ENCODE results near the gene RUFY1. TPM values are rescaled to one million over a fixed set of nuclear protein-coding genes. Genes with fewer than 3 reads are reported as not detected.

RUFY1 gene
- polyA plus RNA-seq, 1 donor from 2014 or later = 53.7 TPM

GRCh38 chr5:179559284-179560252, 9.2 kb downstream of the RUFY1 start:
- H3K36me3 Mint-ChIP-seq = peaks cover 2% of the 10 kb centered on the region
- no peaks in the 10 kb centered on the region for H3K9me3 Mint-ChIP-seq
- peak overlapping the region; percentile 83 to 93 (median 87) for H3K4me3 Mint-ChIP-seq
- peaks cover 6 to 20% (median 17%) of the 10 kb centered on the region in 3 donors for H3K4me1 Mint-ChIP-seq
- no peaks in the 10 kb centered on the region for H3K27me3 Mint-ChIP-seq
- peak overlapping the region in 2 of 3 donors; percentile 77 to 92 for H3K27ac Mint-ChIP-seq

GRCh38 chr5:179564526-179564925, 14.2 kb downstream of the RUFY1 start:
- Mint-ChIP-seq H3K27ac (no peak overlapping the region), H3K4me1 (peaks cover 2 to 5% (median 3%) of the 10 kb centered on the region in 3 donors), H3K4me3 (no peak overlapping the region), H3K27me3 (no peaks in the 10 kb centered on the region), H3K9me3 (no peaks in the 10 kb centered on the region), H3K36me3 (peaks cover 5% of the 10 kb centered on the region)

- no peaks in the 10 kb centered on the region for H3K27me3 Mint-ChIP-seq
- H3K27ac Mint-ChIP-seq = peak overlapping the region in 2 of 3 donors; percentile 53 to 83
- H3K4me1 Mint-ChIP-seq = peaks cover 0 to 3% (median 0%) of the 10 kb centered on the region in 3 donors
- no peak overlapping the region for H3K4me3 Mint-ChIP-seq
- H3K36me3 Mint-ChIP-seq = peaks cover 3% of the 10 kb centered on the region
- no peaks in the 10 kb centered on the region for H3K9me3 Mint-ChIP-seq
Observed at GRCh38 chr5:179568721-179569120, 18.4 kb downstream of the RUFY1 start.

- Mint-ChIP-seq H3K4me3 (no peak overlapping the region), H3K4me1 (peaks cover 0 to 3% (median 1%) of the 10 kb centered on the region in 3 donors), H3K27me3 (no peaks in the 10 kb centered on the region), H3K36me3 (peaks cover 13% of the 10 kb centered on the region), H3K27ac (peak overlapping the region in 1 of 3 donors; percentile 80), H3K9me3 (no peaks in the 10 kb centered on the region)
Observed at GRCh38 chr5:179572386-179572785, 22.0 kb downstream of the RUFY1 start.

- Mint-ChIP-seq H3K4me1 (peaks cover 0 to 1% (median 0%) of the 10 kb centered on the region in 3 donors), H3K27me3 (no peaks in the 10 kb centered on the region), H3K27ac (peak overlapping the region in 1 of 3 donors; percentile 76), H3K36me3 (peaks cover 9% of the 10 kb centered on the region), H3K4me3 (no peak overlapping the region), H3K9me3 (no peaks in the 10 kb centered on the region)
Observed at GRCh38 chr5:179577286-179577960, 27.1 kb downstream of the RUFY1 start.

- H3K4me3 Mint-ChIP-seq = no peak overlapping the region
- H3K36me3 Mint-ChIP-seq = no peaks in the 10 kb centered on the region
- no peaks in the 10 kb centered on the region for H3K9me3 Mint-ChIP-seq
- H3K4me1 Mint-ChIP-seq = no peaks in the 10 kb centered on the region
- no peaks in the 10 kb centered on the region for H3K27me3 Mint-ChIP-seq
- H3K27ac Mint-ChIP-seq = no peak overlapping the region
Observed at GRCh38 chr5:179585941-179586401, 35.6 kb downstream of the RUFY1 start.

- H3K27ac Mint-ChIP-seq = peak overlapping the region in 1 of 3 donors; percentile 39
- no peaks in the 10 kb centered on the region for H3K9me3 Mint-ChIP-seq
- H3K27me3 Mint-ChIP-seq = no peaks in the 10 kb centered on the region
- no peak overlapping the region for H3K4me3 Mint-ChIP-seq
- peaks cover 3% of the 10 kb centered on the region for H3K36me3 Mint-ChIP-seq
- H3K4me1 Mint-ChIP-seq = no peaks in the 10 kb centered on the region
Observed at GRCh38 chr5:179588166-179588565, 37.8 kb downstream of the RUFY1 start.

- Mint-ChIP-seq H3K27ac (no peak overlapping the region), H3K4me1 (peaks cover 0 to 2% (median 0%) of the 10 kb centered on the region in 3 donors), H3K27me3 (no peaks in the 10 kb centered on the region), H3K9me3 (no peaks in the 10 kb centered on the region), H3K36me3 (peaks cover 11% of the 10 kb centered on the region), H3K4me3 (no peak overlapping the region)
Observed at GRCh38 chr5:179595916-179596315, 45.6 kb downstream of the RUFY1 start.

GRCh38 chr5:179596421-179596820, 46.1 kb downstream of the RUFY1 start:
- no peaks in the 10 kb centered on the region for H3K9me3 Mint-ChIP-seq
- H3K4me3 Mint-ChIP-seq = no peak overlapping the region
- H3K27me3 Mint-ChIP-seq = no peaks in the 10 kb centered on the region
- H3K36me3 Mint-ChIP-seq = peaks cover 9% of the 10 kb centered on the region
- no peak overlapping the region for H3K27ac Mint-ChIP-seq
- H3K4me1 Mint-ChIP-seq = peaks cover 0 to 2% (median 0%) of the 10 kb centered on the region in 3 donors

GRCh38 chr5:179599100-179599499, 48.7 kb downstream of the RUFY1 start:
- Mint-ChIP-seq H3K4me3 (no peak overlapping the region), H3K9me3 (no peaks in the 10 kb centered on the region), H3K36me3 (peaks cover 4% of the 10 kb centered on the region), H3K4me1 (peaks cover 0 to 2% (median 0%) of the 10 kb centered on the region in 3 donors), H3K27ac (no peak overlapping the region), H3K27me3 (no peaks in the 10 kb centered on the region)

- no peaks in the 10 kb centered on the region for H3K9me3 Mint-ChIP-seq
- H3K36me3 Mint-ChIP-seq = peaks cover 4% of the 10 kb centered on the region
- no peak overlapping the region for H3K27ac Mint-ChIP-seq
- H3K4me1 Mint-ChIP-seq = peaks cover 0 to 2% (median 0%) of the 10 kb centered on the region in 3 donors
- H3K27me3 Mint-ChIP-seq = no peaks in the 10 kb centered on the region
- no peak overlapping the region for H3K4me3 Mint-ChIP-seq
Observed at GRCh38 chr5:179599566-179599965, 49.2 kb downstream of the RUFY1 start.

GRCh38 chr5:179599973-179600372, 49.6 kb downstream of the RUFY1 start:
- no peaks in the 10 kb centered on the region for H3K9me3 Mint-ChIP-seq
- H3K4me3 Mint-ChIP-seq = no peak overlapping the region
- H3K36me3 Mint-ChIP-seq = peaks cover 4% of the 10 kb centered on the region
- H3K4me1 Mint-ChIP-seq = peaks cover 0 to 2% (median 0%) of the 10 kb centered on the region in 3 donors
- no peak overlapping the region for H3K27ac Mint-ChIP-seq
- no peaks in the 10 kb centered on the region for H3K27me3 Mint-ChIP-seq

- Mint-ChIP-seq H3K27ac (peak overlapping the region in 1 of 3 donors; percentile 64), H3K4me1 (no peaks in the 10 kb centered on the region), H3K9me3 (no peaks in the 10 kb centered on the region), H3K4me3 (no peak overlapping the region), H3K36me3 (peaks cover 2% of the 10 kb centered on the region), H3K27me3 (no peaks in the 10 kb centered on the region)
Observed at GRCh38 chr5:179601871-179602625, 51.7 kb downstream of the RUFY1 start.

- Mint-ChIP-seq H3K27me3 (no peaks in the 10 kb centered on the region), H3K4me3 (no peak overlapping the region), H3K4me1 (peaks cover 0 to 6% (median 0%) of the 10 kb centered on the region in 3 donors), H3K27ac (peak overlapping the region in 1 of 3 donors; percentile 57), H3K36me3 (peaks cover 2% of the 10 kb centered on the region), H3K9me3 (no peaks in the 10 kb centered on the region)
Observed at GRCh38 chr5:179603308-179603707, 53.0 kb downstream of the RUFY1 start.

Measured in IgD-negative memory B cell (primary cell).